Astrocyte (in vitro differentiated cells and primary cell): ENCODE data around the gene TRERF1.

ENCODE experiments used
- CTCF ChIP-seq: IDR thresholded peaks from 2 replicates; pipeline ENCODE4 v1.5.1; 2011; ENCODE audit warnings: low read depth, mild to moderate bottlenecking, inconsistent platforms, low read length, moderate library complexity; ENCODE audit not compliant: insufficient read depth
- EZH2 ChIP-seq: IDR thresholded peaks from 2 replicates; pipeline ENCODE4 v1.6.1; 2012; ENCODE audit warnings: mild to moderate bottlenecking, low read length, inconsistent platforms; ENCODE audit not compliant: insufficient read depth

DNA sequence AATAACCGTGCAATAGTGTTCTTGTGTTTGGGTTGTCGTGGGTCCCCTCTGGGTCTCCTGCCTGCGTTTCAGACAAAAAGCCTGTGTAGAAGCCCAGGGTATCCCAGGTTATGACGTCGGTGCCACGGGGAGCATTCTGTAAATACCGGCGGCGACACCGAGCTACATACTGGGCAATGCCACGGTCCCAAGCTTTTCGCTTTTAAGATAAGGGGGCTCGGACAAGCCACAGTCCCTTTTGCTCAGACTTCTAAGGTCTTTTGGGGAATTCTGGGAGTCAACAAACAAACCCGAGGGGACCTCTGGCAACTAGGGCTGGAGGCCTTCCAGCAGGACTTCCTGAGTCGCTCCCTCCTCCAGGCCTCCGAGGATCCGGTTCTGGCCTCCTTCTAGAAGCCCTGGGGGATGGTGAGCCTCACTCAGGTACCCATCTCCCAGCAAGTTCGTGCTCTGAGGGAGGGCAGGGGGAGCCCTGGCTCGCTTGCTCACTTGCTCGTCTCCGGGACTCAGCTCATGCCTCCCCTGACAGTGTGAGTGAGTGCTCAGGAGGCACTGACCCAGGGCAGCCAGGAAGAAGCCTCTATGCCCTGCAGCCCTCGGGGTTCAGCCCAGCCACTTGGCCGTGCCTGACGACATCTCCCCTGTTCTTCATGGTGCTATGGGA, 171.6 kb downstream of the TRERF1 start:
- TF ChIP-seq CTCF: no peak
- no peak for TF ChIP-seq EZH2
